Measurements from ENCODE around the gene SMARCB1.

The SMARCB1 gene

DNA sequence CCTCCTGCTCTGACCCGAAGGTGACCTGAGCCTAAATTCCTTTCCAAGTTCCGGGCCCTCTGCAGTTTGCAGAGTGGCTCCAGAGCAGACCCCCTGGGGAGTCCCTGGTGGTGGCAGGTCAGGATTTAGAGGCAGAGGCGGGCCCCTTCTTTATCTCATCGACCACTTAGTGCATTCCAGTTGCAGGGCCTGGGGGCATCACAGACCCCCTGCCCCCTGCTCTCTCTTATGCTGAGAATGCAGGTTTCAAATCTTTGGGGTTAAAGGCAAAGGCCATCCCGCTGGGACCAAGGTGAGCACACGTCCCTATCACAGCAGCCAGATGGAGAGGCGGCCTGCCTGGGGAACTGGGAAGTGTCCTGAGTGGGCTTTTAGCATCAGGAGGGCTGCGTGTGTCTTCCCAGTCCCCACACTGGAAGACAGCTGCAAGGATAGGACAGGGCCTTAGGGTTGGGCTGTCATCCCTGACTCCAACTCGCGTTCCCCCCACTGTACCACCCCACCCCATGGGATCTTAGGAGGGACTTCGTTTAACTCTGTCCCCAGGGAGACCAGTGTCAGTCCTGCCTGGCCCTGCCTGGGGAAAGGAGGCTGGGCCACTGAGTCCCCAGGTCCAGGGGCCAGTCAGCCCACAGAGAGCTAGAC, 40.7 kb downstream of the SMARCB1 start:
- Histone ChIP-seq H3K36me3 (ENCODE audit: insufficient read depth, low read length) (peaks cover 87% of the 10 kb centered on the region), H3K4me1 (ENCODE audit: insufficient read depth, low read length) (no peaks in the 10 kb centered on the region), H2AFZ (ENCODE audit: low read depth, low read length) (no peak overlapping the region), H3K9me3 (ENCODE audit: low read length) (no peaks in the 10 kb centered on the region), H3K4me3 (ENCODE audit: low read length) (no peak overlapping the region), H3K27me3 (ENCODE audit: insufficient read depth, low read length) (no peaks in the 10 kb centered on the region)

DNA sequence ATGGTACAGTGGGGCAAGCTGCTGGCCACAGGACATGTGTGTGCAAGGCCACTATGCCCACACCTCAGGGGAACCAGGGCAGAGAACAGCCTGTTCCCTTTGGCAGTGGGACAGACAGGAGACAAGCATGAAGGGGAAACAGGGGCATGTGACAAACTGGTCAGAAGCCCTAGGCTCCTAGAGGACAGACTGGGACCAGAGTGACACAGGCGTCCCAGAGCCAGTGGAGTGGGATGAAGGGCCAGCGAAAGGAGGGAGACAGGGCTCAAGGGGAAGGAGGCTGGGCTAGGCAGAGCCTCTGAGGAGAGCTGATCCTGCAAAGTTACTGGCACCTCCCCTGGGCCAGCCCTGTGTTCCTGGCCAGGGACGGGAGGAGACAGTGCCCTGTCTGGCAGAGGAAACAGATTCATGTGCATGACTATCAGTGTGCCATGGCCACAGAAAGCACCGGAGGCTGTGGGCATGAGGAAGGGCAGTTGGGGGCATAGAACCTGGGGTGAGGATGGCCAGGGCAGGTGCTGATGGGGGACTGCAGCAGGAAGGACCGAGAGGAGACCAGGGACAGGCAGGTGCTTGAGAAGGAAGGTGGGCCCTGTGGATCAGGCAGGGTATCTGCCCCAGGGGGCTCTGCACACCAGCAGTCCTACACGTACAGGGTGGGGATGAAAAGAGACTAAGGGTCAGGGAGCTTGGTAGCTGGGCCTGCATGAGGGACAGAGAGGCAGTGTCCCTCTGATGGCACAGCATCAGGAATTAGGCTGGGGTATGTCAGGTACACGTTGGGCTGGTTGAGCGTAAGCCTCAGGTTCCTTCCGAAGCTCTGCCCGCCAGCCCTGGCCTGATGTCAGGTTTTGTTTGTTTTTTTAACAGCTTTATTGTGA, 42.3 kb downstream of the SMARCB1 start:
- Histone ChIP-seq H3K4me1 (ENCODE audit: insufficient read depth, low read length) (no peaks in the 10 kb centered on the region), H3K36me3 (ENCODE audit: insufficient read depth, low read length) (peaks cover 86% of the 10 kb centered on the region)

DNA sequence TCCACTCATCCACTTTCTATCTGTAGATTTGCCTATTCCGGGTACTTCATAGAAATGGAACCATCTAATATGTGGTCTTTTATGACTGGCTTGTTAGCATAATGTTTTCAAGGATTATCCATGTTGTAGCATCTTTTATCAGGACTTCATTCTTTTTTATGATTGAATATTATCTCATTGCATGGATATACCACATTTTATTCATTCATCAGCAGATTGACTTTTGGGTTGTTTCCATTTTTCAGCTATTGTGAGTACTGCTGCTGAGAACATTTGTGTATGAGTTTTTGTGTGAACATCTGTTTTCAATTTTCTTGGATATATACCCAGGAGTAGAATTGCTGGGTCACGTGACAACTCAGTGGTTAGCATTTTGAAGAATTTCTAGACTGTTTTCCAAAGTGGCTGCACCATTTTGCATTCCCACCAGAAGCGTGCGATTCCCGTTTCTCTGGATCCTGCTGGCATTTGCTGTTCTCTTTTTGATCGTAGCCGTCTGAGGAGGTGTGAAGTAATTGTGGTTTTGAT, 43.1 kb downstream of the SMARCB1 start:
- H3K4me3 ChIP-seq (ENCODE audit: low read length) = no peak overlapping the region
- peaks cover 85% of the 10 kb centered on the region for H3K36me3 ChIP-seq (ENCODE audit: insufficient read depth, low read length)
- no peaks in the 10 kb centered on the region for H3K27me3 ChIP-seq (ENCODE audit: insufficient read depth, low read length)
- no peak overlapping the region for H2AFZ ChIP-seq (ENCODE audit: low read depth, low read length)
- H3K9me3 ChIP-seq (ENCODE audit: low read length) = no peaks in the 10 kb centered on the region
- no peaks in the 10 kb centered on the region for H3K4me1 ChIP-seq (ENCODE audit: insufficient read depth, low read length)

More for the DNA sequence above, 42.3 kb downstream of the SMARCB1 start:
- H3K4me3 ChIP-seq (ENCODE audit: low read length) = no peak overlapping the region
- H3K27me3 ChIP-seq (ENCODE audit: insufficient read depth, low read length) = no peaks in the 10 kb centered on the region
- H2AFZ ChIP-seq (ENCODE audit: low read depth, low read length) = no peak overlapping the region
- no peaks in the 10 kb centered on the region for H3K9me3 ChIP-seq (ENCODE audit: low read length)

DNA sequence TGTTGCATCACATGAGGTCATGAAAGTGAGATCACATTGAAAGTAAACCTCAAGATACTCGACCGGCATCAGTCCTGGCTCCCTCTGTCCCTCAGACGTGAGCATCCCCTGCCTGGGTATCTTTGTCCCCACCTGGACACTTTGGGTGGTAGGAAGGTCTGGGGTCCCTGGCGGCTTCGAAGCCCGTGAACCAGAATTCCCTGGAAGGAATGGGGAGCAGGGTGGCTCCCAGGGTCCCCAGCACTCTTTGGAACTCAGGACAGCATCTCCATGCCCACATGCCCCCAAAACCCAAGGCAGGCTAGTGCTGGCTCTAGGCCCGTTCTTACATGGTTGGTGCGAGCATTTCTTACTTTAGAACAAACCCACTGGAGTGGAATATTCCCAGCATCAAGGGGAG, 44.5 kb downstream of the SMARCB1 start:
- Histone ChIP-seq H3K27me3 (ENCODE audit: insufficient read depth, low read length) (no peaks in the 10 kb centered on the region), H3K4me1 (ENCODE audit: insufficient read depth, low read length) (no peaks in the 10 kb centered on the region), H3K36me3 (ENCODE audit: insufficient read depth, low read length) (peaks cover 85% of the 10 kb centered on the region), H3K9me3 (ENCODE audit: low read length) (no peaks in the 10 kb centered on the region), H2AFZ (ENCODE audit: low read depth, low read length) (no peak overlapping the region), H3K4me3 (ENCODE audit: low read length) (no peak overlapping the region)

DNA sequence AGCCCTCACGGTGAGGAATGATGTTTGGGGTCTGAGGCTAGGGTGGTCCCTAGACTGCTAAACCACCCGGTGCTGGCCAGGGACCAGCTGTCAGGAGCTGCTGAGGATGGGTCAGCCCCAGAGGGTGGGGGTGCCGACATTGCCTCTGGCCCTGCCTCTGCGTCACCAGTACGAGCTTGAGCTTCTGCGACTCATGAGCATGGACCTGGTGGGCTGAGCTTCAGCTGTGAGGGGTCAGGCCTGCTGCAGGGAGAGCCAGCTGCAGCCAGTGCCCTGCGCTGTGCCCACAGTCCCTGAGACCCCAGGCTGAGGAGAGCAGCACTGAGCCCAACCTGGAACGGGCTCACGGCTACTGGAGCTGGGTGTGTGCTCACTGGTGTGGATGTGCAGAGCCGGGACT, 45.0 kb downstream of the SMARCB1 start:
- H2AFZ ChIP-seq (ENCODE audit: low read depth, low read length) = no peak overlapping the region
- no peaks in the 10 kb centered on the region for H3K4me1 ChIP-seq (ENCODE audit: insufficient read depth, low read length)
- H3K4me3 ChIP-seq (ENCODE audit: low read length) = no peak overlapping the region
- H3K9me3 ChIP-seq (ENCODE audit: low read length) = no peaks in the 10 kb centered on the region
- H3K27me3 ChIP-seq (ENCODE audit: insufficient read depth, low read length) = no peaks in the 10 kb centered on the region
- peaks cover 80% of the 10 kb centered on the region for H3K36me3 ChIP-seq (ENCODE audit: insufficient read depth, low read length)

DNA sequence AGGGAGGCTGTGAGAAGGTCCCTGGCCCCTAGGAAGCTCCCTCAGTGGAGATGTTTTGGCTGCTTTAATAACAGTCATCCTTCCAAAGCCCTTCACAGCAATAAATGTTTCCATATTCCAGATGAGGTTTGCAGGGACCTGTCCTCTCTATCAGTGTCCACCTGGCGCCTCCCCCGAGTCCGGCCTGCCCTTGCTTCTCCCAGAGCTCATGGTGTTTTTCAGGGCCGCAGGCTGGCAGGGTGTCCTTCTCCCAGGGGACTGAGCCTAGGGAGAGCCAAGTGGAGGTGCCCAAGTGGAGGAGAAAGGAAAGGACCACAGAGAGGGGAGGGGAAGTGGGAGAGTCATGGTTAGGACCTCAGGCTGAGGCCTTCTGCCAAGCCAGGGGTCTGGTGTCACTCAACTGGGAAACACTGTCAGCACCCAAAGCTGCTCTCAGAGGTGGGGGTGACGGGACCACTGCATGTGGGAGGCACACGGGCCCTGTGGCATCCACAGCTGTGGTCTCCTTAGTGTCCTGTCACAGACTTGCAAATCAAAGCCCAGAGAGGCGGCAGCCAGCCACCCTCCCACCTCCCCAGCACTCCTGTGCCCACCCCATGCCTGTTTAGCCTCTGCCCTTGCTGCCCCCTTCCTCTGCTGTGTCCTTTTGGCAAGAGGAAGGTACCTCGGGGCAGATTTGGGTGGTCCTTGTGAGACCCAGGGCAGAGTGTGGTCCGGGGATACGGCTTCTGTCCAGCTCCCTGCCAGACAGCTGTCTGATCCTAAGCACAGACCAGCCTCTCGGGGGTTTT, 45.7 kb downstream of the SMARCB1 start:
- Histone ChIP-seq H3K4me1 (ENCODE audit: insufficient read depth, low read length) (peaks cover 3% of the 10 kb centered on the region), H2AFZ (ENCODE audit: low read depth, low read length) (no peak overlapping the region), H3K4me3 (ENCODE audit: low read length) (no peak overlapping the region), H3K9me3 (ENCODE audit: low read length) (no peaks in the 10 kb centered on the region), H3K36me3 (ENCODE audit: insufficient read depth, low read length) (peaks cover 74% of the 10 kb centered on the region), H3K27me3 (ENCODE audit: insufficient read depth, low read length) (no peaks in the 10 kb centered on the region)

DNA sequence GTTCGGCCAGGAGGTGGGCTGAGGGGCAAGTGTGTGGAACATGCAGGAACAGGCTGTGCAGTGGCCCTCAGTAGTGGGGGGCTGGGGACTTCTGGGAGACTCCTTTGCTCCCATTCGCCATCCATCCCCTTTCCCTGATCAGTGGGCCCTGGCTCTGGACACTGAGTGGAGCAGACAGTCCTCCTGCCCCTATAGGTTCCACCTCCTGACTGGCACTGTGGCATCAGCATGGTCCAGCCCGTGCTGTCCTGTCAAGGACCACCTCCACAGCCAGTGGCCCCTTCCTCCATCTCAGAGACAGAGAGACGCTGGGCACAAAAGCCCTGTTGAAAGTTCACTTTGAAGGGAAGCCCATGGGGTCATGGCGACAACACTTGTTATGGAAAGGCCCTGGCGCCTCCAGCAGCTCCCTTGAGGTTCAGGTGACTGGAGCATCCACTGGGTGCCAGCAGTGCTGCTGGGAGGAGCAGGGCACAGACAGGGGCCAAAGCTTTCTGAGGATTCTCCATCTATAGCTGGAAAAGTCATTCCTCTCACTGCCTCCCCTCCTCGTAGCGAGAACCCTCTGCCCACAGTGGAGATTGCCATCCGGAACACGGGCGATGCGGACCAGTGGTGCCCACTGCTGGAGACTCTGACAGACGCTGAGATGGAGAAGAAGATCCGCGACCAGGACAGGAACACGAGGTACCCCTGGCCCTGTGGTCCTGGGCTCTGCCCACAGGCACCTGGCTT, 46.4 kb downstream of the SMARCB1 start:
- Histone ChIP-seq H3K4me3 (ENCODE audit: low read length) (no peak overlapping the region), H3K27me3 (ENCODE audit: insufficient read depth, low read length) (no peaks in the 10 kb centered on the region), H3K4me1 (ENCODE audit: insufficient read depth, low read length) (peaks cover 11% of the 10 kb centered on the region), H2AFZ (ENCODE audit: low read depth, low read length) (no peak overlapping the region), H3K36me3 (ENCODE audit: insufficient read depth, low read length) (peaks cover 69% of the 10 kb centered on the region), H3K9me3 (ENCODE audit: low read length) (no peaks in the 10 kb centered on the region)

DNA sequence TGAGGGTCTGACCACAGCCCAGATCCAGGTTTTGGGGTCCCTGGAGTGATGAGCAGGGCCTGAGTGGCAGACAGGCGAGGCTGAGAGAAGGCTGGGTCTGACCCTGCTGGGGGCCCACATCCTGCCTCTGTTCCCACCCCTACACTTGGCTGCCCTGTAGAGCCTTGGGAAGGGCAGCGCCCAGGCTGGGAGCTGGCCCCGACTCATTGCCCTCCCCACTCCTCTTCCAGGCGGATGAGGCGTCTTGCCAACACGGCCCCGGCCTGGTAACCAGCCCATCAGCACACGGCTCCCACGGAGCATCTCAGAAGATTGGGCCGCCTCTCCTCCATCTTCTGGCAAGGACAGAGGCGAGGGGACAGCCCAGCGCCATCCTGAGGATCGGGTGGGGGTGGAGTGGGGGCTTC, 47.1 kb downstream of the SMARCB1 start:
- H3K27me3 ChIP-seq (ENCODE audit: insufficient read depth, low read length) = no peaks in the 10 kb centered on the region
- peaks cover 12% of the 10 kb centered on the region for H3K4me1 ChIP-seq (ENCODE audit: insufficient read depth, low read length)
- H3K36me3 ChIP-seq (ENCODE audit: insufficient read depth, low read length) = peaks cover 62% of the 10 kb centered on the region
- H2AFZ ChIP-seq (ENCODE audit: low read depth, low read length) = no peak overlapping the region
- no peaks in the 10 kb centered on the region for H3K9me3 ChIP-seq (ENCODE audit: low read length)
- H3K4me3 ChIP-seq (ENCODE audit: low read length) = no peak overlapping the region

DNA sequence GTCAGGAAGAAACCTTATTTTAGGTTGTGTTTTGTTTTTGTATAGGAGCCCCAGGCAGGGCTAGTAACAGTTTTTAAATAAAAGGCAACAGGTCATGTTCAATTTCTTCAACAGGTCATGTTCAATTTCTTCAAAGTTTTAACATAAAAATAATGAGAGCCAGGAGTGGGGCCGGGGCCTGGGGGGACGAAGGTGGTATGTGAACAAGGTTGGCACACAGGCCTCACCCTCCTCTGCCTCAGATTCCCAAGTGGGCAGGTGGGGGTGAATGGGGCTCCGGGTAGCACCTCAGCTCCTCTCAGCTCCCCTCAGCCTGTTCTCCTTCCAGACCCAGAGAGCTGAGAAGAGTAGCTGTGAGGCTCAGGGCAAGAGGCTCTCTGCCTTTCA, 47.6 kb downstream of the SMARCB1 start:
- H3K4me1 ChIP-seq (ENCODE audit: insufficient read depth, low read length) = peaks cover 12% of the 10 kb centered on the region

DNA sequence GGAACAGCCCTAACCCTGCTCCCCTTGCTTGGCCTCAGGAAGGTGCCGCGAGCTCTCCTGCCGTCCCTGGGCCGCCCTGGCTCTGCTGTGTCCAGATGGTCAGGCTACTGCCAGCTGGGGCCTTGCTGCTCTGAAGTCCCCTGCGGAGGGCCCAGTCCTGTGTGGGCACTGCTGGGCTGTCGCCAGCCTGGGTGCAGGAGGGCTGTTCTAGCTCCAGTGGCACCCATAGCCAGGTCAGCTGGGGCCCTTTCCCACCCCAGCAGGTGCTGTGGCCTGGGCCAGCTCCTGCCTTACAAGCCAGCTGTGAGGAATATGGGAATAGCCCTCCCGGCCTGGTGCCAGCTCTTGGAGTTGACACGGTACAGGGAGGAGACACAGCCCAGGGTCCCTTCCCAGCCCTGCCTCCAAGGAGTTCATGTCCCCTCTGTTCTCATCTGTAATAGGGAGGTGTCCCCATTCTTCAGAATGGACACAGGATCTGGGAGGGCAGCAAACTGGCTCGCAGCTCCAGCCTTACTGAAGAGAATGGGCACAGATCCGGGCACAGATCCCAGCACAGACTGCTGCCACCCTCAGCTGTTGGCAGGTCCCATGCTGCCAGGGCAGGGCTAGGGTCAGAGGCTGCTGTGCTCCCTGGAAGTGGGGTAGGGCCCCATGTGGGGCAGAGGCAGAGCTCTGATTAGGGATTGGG, 48.2 kb downstream of the SMARCB1 start:
- H3K36me3 ChIP-seq (ENCODE audit: insufficient read depth, low read length) = peaks cover 53% of the 10 kb centered on the region
- peaks cover 12% of the 10 kb centered on the region for H3K4me1 ChIP-seq (ENCODE audit: insufficient read depth, low read length)
- H3K9me3 ChIP-seq (ENCODE audit: low read length) = no peaks in the 10 kb centered on the region

More for the DNA sequence above, 47.6 kb downstream of the SMARCB1 start:
- Histone ChIP-seq H3K9me3 (ENCODE audit: low read length) (no peaks in the 10 kb centered on the region), H3K27me3 (ENCODE audit: insufficient read depth, low read length) (no peaks in the 10 kb centered on the region), H3K4me3 (ENCODE audit: low read length) (no peak overlapping the region), H3K36me3 (ENCODE audit: insufficient read depth, low read length) (peaks cover 58% of the 10 kb centered on the region), H2AFZ (ENCODE audit: low read depth, low read length) (no peak overlapping the region)

DNA sequence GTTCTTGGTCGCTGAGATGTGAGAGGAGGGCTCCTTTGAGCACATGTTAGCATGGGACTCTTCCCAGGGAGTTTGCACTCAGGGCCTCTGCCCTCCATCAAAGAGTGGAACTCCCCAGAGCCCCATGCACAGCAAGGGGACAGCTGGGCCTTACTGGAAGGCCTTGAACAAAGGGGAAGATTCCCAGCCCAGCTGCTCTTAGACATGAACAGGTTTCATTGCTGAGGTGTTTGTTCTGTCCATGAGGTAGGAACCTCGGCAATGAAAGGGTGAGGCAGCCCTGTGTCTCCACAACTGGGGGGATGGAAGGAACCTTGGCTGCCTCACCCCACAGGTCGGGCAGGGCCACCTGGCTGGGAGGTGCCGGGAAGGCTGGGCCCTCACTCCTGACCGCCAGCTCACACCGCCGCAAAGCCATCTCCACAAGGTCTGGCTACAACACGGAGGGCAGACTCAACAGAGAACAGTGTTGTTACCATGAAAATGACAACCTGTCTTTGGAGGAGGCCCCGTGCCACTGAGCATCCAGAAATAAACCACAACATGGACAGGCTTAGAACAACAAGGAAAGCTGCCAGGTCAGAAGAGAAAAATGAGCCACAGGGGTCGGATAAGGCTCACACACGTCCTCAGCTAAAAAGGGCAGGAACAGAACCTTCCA, 48.8 kb downstream of the SMARCB1 start:
- H3K36me3 ChIP-seq (ENCODE audit: insufficient read depth, low read length) = peaks cover 49% of the 10 kb centered on the region
- H3K4me3 ChIP-seq (ENCODE audit: low read length) = no peak overlapping the region
- H3K4me1 ChIP-seq (ENCODE audit: insufficient read depth, low read length) = peaks cover 12% of the 10 kb centered on the region
- no peaks in the 10 kb centered on the region for H3K27me3 ChIP-seq (ENCODE audit: insufficient read depth, low read length)
- H3K9me3 ChIP-seq (ENCODE audit: low read length) = no peaks in the 10 kb centered on the region
- no peak overlapping the region for H2AFZ ChIP-seq (ENCODE audit: low read depth, low read length)

More for the DNA sequence above, 48.2 kb downstream of the SMARCB1 start:
- Histone ChIP-seq H2AFZ (ENCODE audit: low read depth, low read length) (no peak overlapping the region), H3K4me3 (ENCODE audit: low read length) (no peak overlapping the region), H3K27me3 (ENCODE audit: insufficient read depth, low read length) (no peaks in the 10 kb centered on the region)

Data from neuron (in vitro differentiated cells).